Activated naive CD4-positive, alpha-beta T cell (primary cell): ENCODE results near the gene RAPGEF2.
"Not testable (repeated sequence)": the region's sequence is repeated elsewhere in the genome, so short reads cannot be mapped to it uniquely, and the experiment has no call there.

ENCODE experiments used
- DNase-seq, 4 experiments: peaks; one replicate each; lab custom pipeline; 2025; lab: John Stamatoyannopoulos, UW

RAPGEF2 gene

GRCh38 chr4:159374749-159375530, 272.1 kb downstream of the RAPGEF2 start:
- no peak for DNase-seq

- no peak for DNase-seq
Measured at GRCh38 chr4:159376289-159376688, 273.4 kb downstream of the RAPGEF2 start.

GRCh38 chr4:159378056-159378616, 275.3 kb downstream of the RAPGEF2 start:
- DNase-seq: no peak

- DNase-seq: not testable (repeated sequence)
Measured at GRCh38 chr4:159379064-159379463, 276.2 kb downstream of the RAPGEF2 start.

- no peak for DNase-seq
Measured at GRCh38 chr4:159379836-159380235, 277.0 kb downstream of the RAPGEF2 start.

GRCh38 chr4:159382856-159383561, 280.1 kb downstream of the RAPGEF2 start:
- DNase-seq: no peak

- DNase-seq: no peak
Measured at GRCh38 chr4:159383562-159383931, 280.7 kb downstream of the RAPGEF2 start.

- DNase-seq: no peak
Measured at GRCh38 chr4:159384017-159384416, 281.1 kb downstream of the RAPGEF2 start.

GRCh38 chr4:159384632-159385031, 281.8 kb downstream of the RAPGEF2 start:
- DNase-seq: no peak

GRCh38 chr4:159386620-159387019, 283.7 kb downstream of the RAPGEF2 start:
- no peak for DNase-seq

- no peak for DNase-seq
Measured at GRCh38 chr4:159389756-159390155, 286.9 kb downstream of the RAPGEF2 start.

- no peak for DNase-seq
Measured at GRCh38 chr4:159390648-159391047, 287.8 kb downstream of the RAPGEF2 start.

- DNase-seq: no peak
Measured at GRCh38 chr4:159395693-159396092, 292.8 kb downstream of the RAPGEF2 start.

- no peak for DNase-seq
Measured at GRCh38 chr4:159396151-159396550, 293.3 kb downstream of the RAPGEF2 start.

- DNase-seq: no peak
Measured at GRCh38 chr4:159398236-159398638, 295.4 kb downstream of the RAPGEF2 start.

- no peak for DNase-seq
Measured at GRCh38 chr4:159400558-159401225, 297.8 kb downstream of the RAPGEF2 start.

GRCh38 chr4:159401226-159401712, 298.4 kb downstream of the RAPGEF2 start:
- no peak for DNase-seq

GRCh38 chr4:159401791-159402380, 299.0 kb downstream of the RAPGEF2 start:
- no peak for DNase-seq
